NCI-H82 treated with DMSO at 0.1 percent for 48 hours (cell line): Measurements from ENCODE around the gene PRR9.

Source experiments
- DNase-seq: peaks from one replicate; lab custom pipeline; 2025; ENCODE audit not compliant: unreplicated experiment; lab: John Stamatoyannopoulos, UW

The PRR9 gene

DNA sequence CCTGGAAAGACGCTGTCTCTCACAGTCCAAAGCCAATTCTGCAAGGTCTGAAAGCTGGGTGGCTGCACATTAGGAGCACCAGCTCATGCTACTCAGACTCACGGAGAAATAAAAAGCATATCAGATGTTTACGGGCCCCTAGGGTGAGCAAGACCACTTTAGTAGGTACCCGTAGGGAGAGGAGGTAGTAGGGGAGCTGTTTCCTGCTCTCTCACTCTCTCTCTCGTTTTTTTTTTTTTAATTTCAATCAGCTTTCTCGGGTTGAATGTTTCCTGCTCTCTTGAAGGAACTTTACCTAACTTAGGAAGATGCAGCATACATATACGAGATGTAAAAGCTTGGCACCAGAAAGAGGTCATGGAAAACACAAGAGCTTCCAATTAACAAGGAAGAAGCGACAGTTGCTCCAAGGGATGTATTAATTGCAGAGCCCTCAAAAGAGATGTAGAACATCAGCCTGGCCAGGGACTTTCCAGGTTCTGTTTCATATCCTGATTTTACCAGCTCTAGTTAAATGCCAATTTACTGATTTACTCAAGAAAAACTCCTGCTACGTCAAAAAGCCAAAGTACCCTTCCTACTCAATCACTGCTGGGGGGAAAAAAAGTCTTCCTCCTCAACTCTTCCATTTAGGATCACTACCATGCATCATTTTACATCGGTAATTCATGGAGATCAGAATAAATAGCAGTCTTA, 45.2 kb downstream of the PRR9 start:
- no peak for DNase-seq

DNA sequence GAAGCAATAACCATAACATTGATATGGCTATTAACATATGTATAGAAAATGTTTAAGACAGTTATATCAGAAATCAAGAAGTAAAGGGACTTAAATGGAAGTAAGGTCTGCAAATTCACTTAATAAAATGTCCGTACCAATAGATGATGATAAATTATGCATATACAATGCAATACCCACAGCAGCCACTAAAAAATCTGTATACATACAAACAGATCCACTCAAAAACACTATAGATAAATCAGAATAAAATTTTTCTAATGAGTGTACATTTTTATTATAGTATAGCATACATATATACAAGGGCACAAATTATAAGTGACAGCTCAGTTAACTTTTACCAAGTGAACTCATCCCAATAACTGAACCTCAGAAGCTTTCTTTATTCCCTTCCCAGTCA, 48.1 kb downstream of the PRR9 start:
- no peak for DNase-seq
